SK-N-SH (cell line): ENCODE measurements around the gene ASB9. TPM values are rescaled to one million over a fixed set of nuclear protein-coding genes. Genes with fewer than 3 reads are reported as not detected.

ENCODE experiments used
- CTCF ChIA-PET: fragments of 300-600, 350-600 bp; formaldehyde crosslinking; extraction: SDS; loops from one replicate; lab custom pipeline; 2021; lab: Yijun Ruan, JAX
- POLR2A ChIA-PET: fragments of 350-600 bp; sonication (Branson Sonifier 250); formaldehyde crosslinking; extraction: SDS; loops from one replicate; lab custom pipeline; 2020; ENCODE audit warnings: antibody characterized with exemption, inconsistent platforms; lab: Yijun Ruan, JAX
- DNase-seq: peaks from one replicate; pipeline ENCODE4 v3.0.0; 2012
- H2AFZ ChIP-seq: fragments of 200-600 bp; sonication (generic); 2 replicates; pipeline ENCODE4 v1.8.1; 2016; ENCODE audit warnings: antibody characterized with exemption, mild to moderate bottlenecking, low read depth
- H3F3A ChIP-seq: fragments of 200-600 bp; sonication (generic); replicated peaks from 2 replicates; pipeline ENCODE3; 2016; ENCODE audit warnings: antibody characterized with exemption, mild to moderate bottlenecking; ENCODE audit not compliant: insufficient read depth
- H3K27ac ChIP-seq, 2 experiments: fragments of 200-500 bp in 1 of 2; fragments of 200-600 bp in 1 of 2; sonication (Bioruptor generic) in 1 of 2; sonication (generic), shearing (Covaris generic) in 1 of 2; 2 replicates each; pipeline versions ENCODE4 v1.5.1 to v1.6.1; 2014 to 2016; ENCODE audit warnings: low read depth in 2 of 2, inconsistent platforms in 1 of 2, low read length in 1 of 2, mild to moderate bottlenecking in 1 of 2, mixed read lengths in 1 of 2
- H3K27me3 ChIP-seq: fragments of 200-600 bp; sonication (generic), shearing (Covaris generic); 2 replicates; pipeline ENCODE4 v1.6.1; 2016; ENCODE audit warnings: mixed run types; ENCODE audit not compliant: insufficient read depth
- H3K36me3 ChIP-seq, 2 experiments: fragments of 200-500 bp in 1 of 2; fragments of 200-600 bp in 1 of 2; sonication (Bioruptor generic) in 1 of 2; sonication (generic) in 1 of 2; replicated peaks in 1 of 2; 2 replicates each; pipeline versions ENCODE3 to v1.5.1; 2014 to 2016; ENCODE audit warnings: low read length in 1 of 2, mild to moderate bottlenecking in 1 of 2; ENCODE audit not compliant: insufficient read depth in 2 of 2, control insufficient read depth in 1 of 2
- H3K4me1 ChIP-seq, 2 experiments: fragments of 200-500 bp in 1 of 2; fragments of 200-600 bp in 1 of 2; sonication (Bioruptor generic) in 1 of 2; sonication (generic), shearing (Covaris generic) in 1 of 2; 2 replicates each; pipeline versions ENCODE4 v1.5.1 to v1.6.1; 2014 to 2016; ENCODE audit warnings: low read depth in 1 of 2, low read length in 1 of 2, mixed run types in 1 of 2; ENCODE audit not compliant: insufficient read depth in 2 of 2, control insufficient read depth in 1 of 2
- H3K4me2 ChIP-seq: fragments of 200-600 bp; sonication (generic), shearing (Covaris generic); 2 replicates; pipeline ENCODE4 v1.6.1; 2017; ENCODE audit warnings: mixed run types
- H3K4me3 ChIP-seq, 2 experiments: fragments of 200-500 bp in 1 of 2; fragments of 200-600 bp in 1 of 2; sonication (Bioruptor generic) in 1 of 2; sonication (generic), shearing (Covaris generic) in 1 of 2; 2 replicates each; pipeline versions ENCODE4 v1.5.1 to v1.8.1; 2014 to 2016; ENCODE audit warnings: low read depth in 2 of 2, inconsistent platforms in 1 of 2, low read length in 1 of 2, mild to moderate bottlenecking in 1 of 2, mixed read lengths in 1 of 2, moderate library complexity in 1 of 2
- H3K79me2 ChIP-seq: fragments of 200-600 bp; sonication (generic); 2 replicates; pipeline ENCODE4 v1.8.1; 2017; ENCODE audit warnings: mild to moderate bottlenecking; ENCODE audit not compliant: insufficient read depth
- H3K9ac ChIP-seq: fragments of 200-600 bp; sonication (generic); 2 replicates; pipeline ENCODE4 v1.6.1; 2017; ENCODE audit warnings: mixed run types
- H3K9me2 ChIP-seq: fragments of 200-600 bp; sonication (generic); 2 replicates; pipeline ENCODE4 v1.6.1; 2017; ENCODE audit warnings: mixed run types
- H3K9me3 ChIP-seq: fragments of 200-600 bp; sonication (generic); 2 replicates; pipeline ENCODE4 v1.6.1; 2017; ENCODE audit warnings: mixed run types, mild to moderate bottlenecking, moderate library complexity
- H4K20me1 ChIP-seq: fragments of 200-600 bp; sonication (generic); 2 replicates; pipeline ENCODE4 v1.6.1; 2017; ENCODE audit warnings: mild to moderate bottlenecking, mixed run types; ENCODE audit not compliant: insufficient read depth
- CHD2 ChIP-seq: fragments of 150-350 bp; IDR thresholded peaks from 2 replicates; pipeline ENCODE4 v1.6.1; 2018; ENCODE audit warnings: low read length; ENCODE audit not compliant: partially characterized antibody
- CTCF ChIP-seq: fragments of 200-600 bp; sonication (generic); IDR thresholded peaks from 2 replicates; pipeline ENCODE4 v1.6.1; 2017; ENCODE audit warnings: antibody characterized with exemption, mild to moderate bottlenecking, moderate library complexity
- ELF1 ChIP-seq: IDR thresholded peaks from 2 replicates; pipeline ENCODE4 v1.4.0; 2012
- EP300 ChIP-seq, 2 experiments: IDR thresholded peaks; 2 replicates each; pipeline versions ENCODE4 v1.4.0 to v1.6.1; 2012; ENCODE audit warnings: borderline replicate concordance in 1 of 2, low read depth in 1 of 2, low read length in 1 of 2
- EZH2phosphoT487 ChIP-seq: fragments of 200-600 bp; sonication (generic); IDR thresholded peaks from 2 replicates; pipeline ENCODE4 v1.6.1; 2017; ENCODE audit warnings: low read depth, mixed run types, mild to moderate bottlenecking, antibody characterized with exemption, moderate library complexity, borderline replicate concordance
- FOSL2 ChIP-seq: IDR thresholded peaks from 2 replicates; pipeline ENCODE4 v1.4.0; 2012; ENCODE audit warnings: low read depth, mild to moderate bottlenecking, moderate library complexity, borderline replicate concordance
- FOXJ3 ChIP-seq: sonication (generic); formaldehyde crosslinking; IDR thresholded peaks from 2 replicates; pipeline ENCODE4 v1.5.1; 2020; ENCODE audit warnings: mild to moderate bottlenecking, missing genetic modification reagents
- FOXM1 ChIP-seq: IDR thresholded peaks from 2 replicates; pipeline ENCODE4 v1.4.0; 2012; ENCODE audit warnings: low read depth, mild to moderate bottlenecking
- GATA2 ChIP-seq: sonication (generic); formaldehyde crosslinking; IDR thresholded peaks from 2 replicates; pipeline ENCODE4 v1.5.0; 2020; ENCODE audit warnings: mild to moderate bottlenecking, missing genetic modification reagents
- MAX ChIP-seq: IDR thresholded peaks from 2 replicates; pipeline ENCODE4 v1.4.0; 2012; ENCODE audit warnings: low read depth
- MEF2A ChIP-seq: IDR thresholded peaks from 2 replicates; pipeline ENCODE4 v1.4.0; 2012; ENCODE audit warnings: low read depth, borderline replicate concordance
- MXI1 ChIP-seq: IDR thresholded peaks from 2 replicates; pipeline ENCODE4 v1.6.1; 2012; ENCODE audit warnings: mild to moderate bottlenecking, low read depth, low read length, improper control_type of control experiment
- POLR2AphosphoS5 ChIP-seq: IDR thresholded peaks from 2 replicates; pipeline ENCODE4 v1.6.1; 2012; ENCODE audit warnings: low read depth, low read length
- RAD21 ChIP-seq: IDR thresholded peaks from 2 replicates; pipeline ENCODE4 v1.6.1; 2012; ENCODE audit warnings: mild to moderate bottlenecking, low read length
- RFX5 ChIP-seq: IDR thresholded peaks from 2 replicates; pipeline ENCODE4 v1.6.1; 2012; ENCODE audit warnings: mild to moderate bottlenecking, improper control_type of control experiment, low read length
- RXRA ChIP-seq: IDR thresholded peaks from 2 replicates; pipeline ENCODE4 v1.4.0; 2012; ENCODE audit warnings: low read depth, mild to moderate bottlenecking, borderline replicate concordance
- TAF1 ChIP-seq: IDR thresholded peaks from 2 replicates; pipeline ENCODE4 v1.6.1; 2012; ENCODE audit warnings: low read depth, mild to moderate bottlenecking, low read length, moderate library complexity, borderline replicate concordance
- USF1 ChIP-seq: IDR thresholded peaks from 2 replicates; pipeline ENCODE4 v1.4.0; 2012; ENCODE audit warnings: low read depth, borderline replicate concordance
- USF2 ChIP-seq: fragments of 150-350 bp; IDR thresholded peaks from 2 replicates; pipeline ENCODE4 v1.6.1; 2017; ENCODE audit warnings: antibody characterized with exemption, low read length, low read depth, borderline replicate concordance
- YY1 ChIP-seq: IDR thresholded peaks from 2 replicates; pipeline ENCODE4 v1.4.0; 2012; ENCODE audit warnings: low read depth, mild to moderate bottlenecking
- WGBS: methylation state at CpG from one replicate; pipeline ENCODE4 v1.1.6; 2017; ENCODE audit warnings: low lambda C conversion rate; 5-methylcytosine and 5-hydroxymethylcytosine counted together
- polyA plus RNA-seq, 3 experiments: library from polyadenylated mRNA; depleted of rRNA; stranded (reverse); fragments of >200 nt; gene quantifications; 2 replicates each; pipeline ENCODE4 v1.2.3, GENCODE V29; 2012

ASB9 gene
- polyA plus RNA-seq, 1 of the 3 experiments (the other 2 are of a cell fraction): 2.5 TPM

GRCh38 chrX:15217161-15217560 is 52.7 kb downstream of the ASB9 start:
- CTCF ChIA-PET: interaction anchor here (0.9 kb wide), 1 partner anchor 73 kb away, joined by 3 read pairs; no protein-coding TSS in a partner anchor
- H3K4me2 ChIP-seq: no peak overlapping the region
- no peaks in the 10 kb centered on the region for H3K9me2 ChIP-seq
- H3K9me3 ChIP-seq: no peaks in the 10 kb centered on the region
- H3K4me3 ChIP-seq: no peak overlapping the region
- H3K79me2 ChIP-seq: no peaks in the 10 kb centered on the region
- H4K20me1 ChIP-seq: no peaks in the 10 kb centered on the region
- TF ChIP-seq YY1 (no peak), MAX (no peak), GATA2 (CRISPR knock-in tag) (no peak), CTCF (no peak), CHD2 (no peak), RAD21 (no peak), MXI1 (no peak), RFX5 (no peak), USF2 (no peak), ELF1 (no peak), FOSL2 (no peak), EZH2phosphoT487 (no peak), EP300 (IDR thresholded peaks at IDR 0.05; ENCODE audit: borderline replicate concordance in 1 of 2, low read depth in 1 of 2, low read length in 1 of 2) (no peak), FOXM1 (no peak), FOXJ3 (CRISPR knock-in tag) (no peak), POLR2AphosphoS5 (no peak), USF1 (no peak), MEF2A (no peak), TAF1 (no peak), RXRA (no peak)
- H3K36me3 ChIP-seq: no peaks in the 10 kb centered on the region
- no peaks in the 10 kb centered on the region for H3K4me1 ChIP-seq
- DNase-seq: no peak
- H3F3A ChIP-seq: no peaks in the 10 kb centered on the region
- WGBS: 0% methylated on average over 1 of the region's 1 CpG
- H3K27me3 ChIP-seq: no peaks in the 10 kb centered on the region
- H3K27ac ChIP-seq: no peak overlapping the region
- no peak overlapping the region for H2AFZ ChIP-seq
- POLR2A ChIA-PET: no interaction called here
- H3K9ac ChIP-seq: no peak overlapping the region
